ENCODE data around the gene GABRD.

DNA sequence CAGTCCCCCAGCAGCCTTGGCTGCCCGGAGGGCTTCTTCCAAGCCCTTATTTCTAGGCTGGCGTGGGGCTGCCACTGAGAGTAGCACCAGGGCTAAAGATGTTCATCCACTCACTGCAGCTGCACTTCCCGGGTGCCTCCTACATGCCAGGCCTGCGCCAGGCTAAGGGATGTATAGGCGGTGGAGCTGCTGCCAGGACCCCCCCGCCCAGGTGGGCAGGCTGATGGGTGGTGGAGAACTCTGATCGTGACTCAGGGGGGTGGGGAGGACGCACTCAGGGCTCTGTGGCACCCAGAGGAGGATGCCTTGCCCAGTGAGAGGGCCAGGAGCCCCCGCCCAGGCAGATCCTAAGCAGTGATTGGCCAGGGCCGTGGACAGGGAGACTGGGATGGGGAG is 49.6 kb upstream of the GABRD start:
- TF ChIP-seq POLR2AphosphoS5 (IDR thresholded peaks at IDR 0.05; ENCODE audit: low read depth, low read length) (no peak), SIN3A (IDR thresholded peaks at IDR 0.05; ENCODE audit: borderline replicate concordance, insufficient read depth, low read length) (no peak)
- TF ChIP-seq, protein P1, sequence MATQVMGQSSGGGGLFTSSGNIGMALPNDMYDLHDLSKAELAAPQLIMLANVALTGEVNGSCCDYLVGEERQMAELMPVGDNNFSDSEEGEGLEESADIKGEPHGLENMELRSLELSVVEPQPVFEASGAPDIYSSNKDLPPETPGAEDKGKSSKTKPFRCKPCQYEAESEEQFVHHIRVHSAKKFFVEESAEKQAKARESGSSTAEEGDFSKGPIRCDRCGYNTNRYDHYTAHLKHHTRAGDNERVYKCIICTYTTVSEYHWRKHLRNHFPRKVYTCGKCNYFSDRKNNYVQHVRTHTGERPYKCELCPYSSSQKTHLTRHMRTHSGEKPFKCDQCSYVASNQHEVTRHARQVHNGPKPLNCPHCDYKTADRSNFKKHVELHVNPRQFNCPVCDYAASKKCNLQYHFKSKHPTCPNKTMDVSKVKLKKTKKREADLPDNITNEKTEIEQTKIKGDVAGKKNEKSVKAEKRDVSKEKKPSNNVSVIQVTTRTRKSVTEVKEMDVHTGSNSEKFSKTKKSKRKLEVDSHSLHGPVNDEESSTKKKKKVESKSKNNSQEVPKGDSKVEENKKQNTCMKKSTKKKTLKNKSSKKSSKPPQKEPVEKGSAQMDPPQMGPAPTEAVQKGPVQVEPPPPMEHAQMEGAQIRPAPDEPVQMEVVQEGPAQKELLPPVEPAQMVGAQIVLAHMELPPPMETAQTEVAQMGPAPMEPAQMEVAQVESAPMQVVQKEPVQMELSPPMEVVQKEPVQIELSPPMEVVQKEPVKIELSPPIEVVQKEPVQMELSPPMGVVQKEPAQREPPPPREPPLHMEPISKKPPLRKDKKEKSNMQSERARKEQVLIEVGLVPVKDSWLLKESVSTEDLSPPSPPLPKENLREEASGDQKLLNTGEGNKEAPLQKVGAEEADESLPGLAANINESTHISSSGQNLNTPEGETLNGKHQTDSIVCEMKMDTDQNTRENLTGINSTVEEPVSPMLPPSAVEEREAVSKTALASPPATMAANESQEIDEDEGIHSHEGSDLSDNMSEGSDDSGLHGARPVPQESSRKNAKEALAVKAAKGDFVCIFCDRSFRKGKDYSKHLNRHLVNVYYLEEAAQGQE (IDR thresholded peaks at IDR 0.05; ENCODE audit: insufficient read depth in 1 of 2, low read depth in 2 of 2, low read length in 2 of 2) = no peak

All from PFSK-1 (cell line).